Activated T-cell treated with anti-CD3 and anti-CD28 coated beads for 48 hours (primary cell): ENCODE measurements around the gene TTR.
A peak's percentile ranks its signal among the peaks of the same experiment; 100 is the strongest.

Experiments used
- DNase-seq: peaks from one replicate; pipeline ENCODE4 v3.0.0-alpha.2; 2020; ENCODE audit warnings: low read depth

Gene TTR

GRCh38 chr18:31591628-31592027 is at the start of gene TTR:
Gene TTR, plus strand, starts transcription at chr18:31591877. Its CDS starts 26 bp downstream, at chr18:31591903.
- DNase-seq, result no peak

- no peak for DNase-seq
These were observed 45.2 kb upstream of the TTR start for GRCh38 chr18:31546476-31546875.

- no peak for DNase-seq
These were observed 42.8 kb upstream of the TTR start for GRCh38 chr18:31548853-31549252.

DNA sequence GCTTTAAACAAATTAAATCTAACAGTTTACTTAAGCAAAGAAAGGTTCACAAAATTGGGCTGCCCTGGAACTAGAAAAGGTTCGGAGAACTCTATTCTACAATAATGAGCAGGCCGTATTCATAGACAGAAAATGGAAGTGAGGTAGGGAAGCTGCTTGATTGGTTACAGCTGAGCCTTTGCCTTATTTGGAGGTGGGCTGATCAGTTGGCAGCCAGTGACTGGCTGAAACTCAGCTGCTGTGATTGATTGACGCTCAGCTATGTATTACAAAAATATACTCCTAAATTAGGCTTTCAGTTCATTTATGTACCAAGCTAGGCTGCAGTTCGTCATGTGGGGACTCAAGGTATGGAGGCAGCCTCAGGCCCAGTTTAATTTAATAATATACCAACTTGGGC is 42.3 kb upstream of the TTR start:
- DNase-seq, result no peak

GRCh38 chr18:31551883-31552282 is 39.8 kb upstream of the TTR start:
- DNase-seq, result no peak

- DNase-seq, result no peak
These were observed 37.9 kb upstream of the TTR start for GRCh38 chr18:31553800-31554199.

- DNase-seq, result no peak
These were observed 36.9 kb upstream of the TTR start for GRCh38 chr18:31554776-31555175.

DNA sequence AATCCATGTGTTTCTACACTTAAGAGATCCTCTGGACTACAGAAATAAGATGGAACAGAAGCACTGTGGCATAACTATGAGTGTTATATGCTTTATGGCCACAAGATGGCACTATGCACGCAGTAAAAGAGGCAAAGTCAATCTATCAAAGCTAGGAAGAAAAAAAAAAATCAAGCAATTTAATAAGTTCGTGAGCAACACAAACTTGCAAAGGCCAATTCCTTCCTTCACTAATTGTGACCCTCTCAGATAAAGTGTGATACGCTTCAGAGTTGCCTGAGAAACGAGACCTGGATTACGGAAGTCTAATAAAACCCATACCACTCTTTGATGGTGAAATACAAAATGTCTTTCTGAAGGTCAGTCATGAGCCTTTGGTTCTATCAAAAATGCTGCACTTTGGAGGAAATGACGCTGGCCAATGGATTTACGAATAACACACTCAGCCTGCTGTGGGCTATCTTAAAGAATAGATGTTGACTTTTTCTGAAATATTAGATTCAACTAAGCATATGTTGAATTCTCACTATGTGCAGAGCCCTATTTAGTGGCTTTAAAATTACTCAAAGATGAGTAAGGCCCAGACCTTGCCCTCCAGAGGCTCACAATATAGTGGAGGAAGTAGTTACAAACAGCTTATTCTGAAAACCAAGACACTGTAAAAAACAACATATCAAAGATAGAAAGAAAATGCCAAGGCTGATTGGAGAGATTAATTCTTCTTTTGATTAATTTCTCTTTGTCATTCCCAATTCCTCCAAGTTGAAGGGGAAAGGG is 35.5 kb upstream of the TTR start:
- DNase-seq, result peak; percentile 5

- no peak for DNase-seq
These were observed 34.2 kb upstream of the TTR start for GRCh38 chr18:31557446-31557845.

GRCh38 chr18:31558567-31558966 is 33.1 kb upstream of the TTR start:
- no peak for DNase-seq

GRCh38 chr18:31562726-31563125 is 29.0 kb upstream of the TTR start:
- no peak for DNase-seq

DNA sequence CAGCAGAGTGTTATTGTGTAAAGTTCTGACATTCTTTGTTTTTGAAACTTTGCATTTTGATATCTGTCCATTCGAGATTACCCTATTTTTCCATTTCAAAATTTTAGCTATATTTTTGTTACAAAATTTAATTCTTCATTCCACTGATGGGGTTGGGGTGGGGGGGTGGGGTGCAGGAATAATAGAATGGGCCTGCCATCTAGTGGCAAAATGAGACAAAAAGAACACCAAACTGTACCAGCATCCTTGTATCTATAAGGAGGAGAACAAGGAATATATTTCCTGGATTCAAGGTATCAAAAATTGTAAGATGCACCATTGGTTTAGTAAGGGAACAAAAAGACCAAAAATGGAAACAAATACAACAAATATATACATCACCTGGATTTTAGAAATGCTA is 27.9 kb upstream of the TTR start:
- no peak for DNase-seq

GRCh38 chr18:31565345-31565744 is 26.3 kb upstream of the TTR start:
- no peak for DNase-seq

DNA sequence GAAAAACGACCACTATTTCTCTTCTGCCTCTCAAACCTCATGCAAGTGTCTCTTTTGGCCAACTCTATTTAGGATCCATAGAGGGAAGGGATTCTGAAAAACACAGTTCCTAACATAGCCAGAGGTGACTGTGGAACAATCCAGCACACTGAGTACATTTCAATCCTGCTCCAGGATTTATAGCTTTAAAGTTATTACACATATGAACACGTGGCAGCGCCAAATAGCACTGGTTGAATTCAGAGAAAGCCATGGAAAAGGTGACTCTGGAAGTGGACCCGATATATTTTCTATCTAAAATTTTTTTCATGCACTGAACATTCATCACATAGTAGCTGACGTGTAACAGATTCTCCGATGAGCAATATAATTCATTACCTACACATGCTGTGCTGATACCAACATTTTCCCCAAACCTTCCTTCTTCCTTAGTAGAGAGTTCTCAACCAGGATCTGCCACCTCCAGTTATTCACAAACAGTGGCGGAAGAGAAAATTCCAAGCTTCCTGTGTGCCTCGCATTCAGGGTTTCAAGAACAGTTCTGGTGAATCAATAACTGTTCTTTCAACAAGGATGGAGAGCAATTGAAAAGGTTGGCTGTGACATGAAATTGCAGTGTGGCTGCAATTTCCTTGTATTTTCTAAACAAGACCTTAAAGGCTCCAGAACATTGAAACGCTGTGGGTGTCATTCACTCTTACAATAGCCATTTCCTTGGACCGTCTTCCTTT is 25.7 kb upstream of the TTR start:
- DNase-seq, result no peak

DNA sequence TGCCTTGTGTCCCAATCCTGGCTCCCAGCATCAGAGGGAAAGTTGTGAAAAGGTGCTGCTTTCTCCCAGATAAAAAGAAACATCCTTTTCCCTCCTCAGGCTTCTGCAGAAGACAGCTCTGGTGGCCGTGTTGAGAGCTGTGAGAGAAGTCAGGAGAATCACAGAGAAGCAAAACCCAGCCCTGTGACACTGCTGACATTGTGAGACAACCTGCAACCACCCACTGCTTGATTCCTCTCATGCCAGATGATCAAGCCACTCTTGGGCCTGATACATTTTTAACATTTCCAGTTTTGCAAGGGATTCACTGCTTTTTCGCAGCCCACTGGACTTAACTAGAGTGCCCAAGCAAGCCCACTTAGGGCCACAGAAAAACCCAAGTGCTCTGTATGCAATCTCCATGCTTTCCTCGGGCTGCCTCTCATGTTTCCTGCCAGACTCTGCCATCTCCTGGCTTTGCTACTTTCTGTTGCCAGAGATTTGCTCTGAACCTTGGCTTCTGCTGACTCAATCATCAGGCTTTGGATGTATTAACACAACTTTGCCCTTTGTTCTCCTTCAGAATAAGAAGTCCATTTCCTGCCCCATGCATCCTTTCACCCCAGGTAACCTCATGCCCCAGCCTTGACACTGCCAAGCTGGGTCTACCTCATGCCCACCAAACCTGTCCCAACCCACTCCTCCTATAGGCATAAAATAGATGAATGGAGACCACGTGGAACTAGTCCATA is 24.9 kb upstream of the TTR start:
- DNase-seq, result no peak

DNA sequence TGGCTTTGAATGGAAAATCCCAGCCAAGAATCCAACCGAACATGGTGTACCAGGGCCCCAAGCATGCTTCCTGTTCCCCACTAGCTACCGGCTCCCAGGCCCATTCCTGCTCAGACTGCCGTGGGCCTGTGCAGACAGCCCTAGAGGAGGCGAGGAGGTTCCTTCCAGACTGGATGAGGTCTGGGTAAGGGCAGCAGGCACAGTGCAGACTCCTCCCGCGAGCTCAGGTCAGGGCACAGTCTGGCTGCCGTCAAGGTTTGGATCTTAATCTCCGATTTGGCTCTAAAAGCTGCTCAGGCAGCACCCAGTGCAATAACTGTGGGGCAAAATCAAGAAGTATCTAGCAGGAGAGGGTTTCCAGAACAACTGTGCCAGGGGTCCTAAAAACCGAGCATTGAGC is 19.3 kb upstream of the TTR start:
- no peak for DNase-seq

DNA sequence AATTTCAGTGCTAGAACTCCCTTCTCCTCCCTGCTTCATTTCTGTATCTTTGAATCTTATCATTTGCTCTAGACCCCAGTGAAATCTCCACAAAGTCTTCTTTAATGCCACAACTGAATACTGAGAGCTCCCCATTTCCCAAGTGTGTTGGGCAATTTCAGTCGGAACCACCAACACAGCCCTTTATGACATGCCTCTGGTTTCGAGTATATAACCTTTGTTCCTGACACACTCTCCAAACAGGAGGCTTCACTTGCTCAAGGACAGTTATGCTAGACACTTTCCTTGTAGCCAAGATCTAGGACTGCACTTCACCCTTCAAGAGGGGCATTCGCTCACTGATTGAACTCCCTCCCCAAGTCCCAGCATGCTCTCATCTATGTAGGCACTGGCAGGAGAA is 18.6 kb upstream of the TTR start:
- no peak for DNase-seq

GRCh38 chr18:31574359-31574758 is 17.3 kb upstream of the TTR start:
- no peak for DNase-seq

- no peak for DNase-seq
These were observed 16.0 kb upstream of the TTR start for GRCh38 chr18:31575515-31576257.

DNA sequence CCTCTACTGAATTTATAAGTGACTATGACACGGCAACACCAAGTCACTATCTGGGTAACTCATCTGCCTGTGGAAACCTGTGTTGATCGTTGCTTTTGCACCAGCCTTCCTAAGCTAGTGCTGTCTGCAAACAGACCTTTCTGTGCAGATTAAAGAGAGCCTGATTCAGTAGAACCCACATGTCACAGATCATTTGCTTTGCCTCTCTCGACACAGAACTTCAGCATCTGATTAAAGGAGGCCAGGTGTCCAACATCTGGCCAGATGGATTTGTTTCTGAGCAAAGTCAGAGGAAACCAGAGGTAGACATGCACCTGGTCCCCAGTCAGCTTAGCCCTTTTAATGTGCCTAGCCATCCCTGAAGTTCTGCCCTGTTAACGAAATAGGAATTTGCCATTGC is 15.0 kb upstream of the TTR start:
- no peak for DNase-seq

- no peak for DNase-seq
These were observed 14.5 kb upstream of the TTR start for GRCh38 chr18:31577195-31577594.

- no peak for DNase-seq
These were observed 13.6 kb upstream of the TTR start for GRCh38 chr18:31578126-31578525.
